ENCODE data around the gene GOLM1.

DNA sequence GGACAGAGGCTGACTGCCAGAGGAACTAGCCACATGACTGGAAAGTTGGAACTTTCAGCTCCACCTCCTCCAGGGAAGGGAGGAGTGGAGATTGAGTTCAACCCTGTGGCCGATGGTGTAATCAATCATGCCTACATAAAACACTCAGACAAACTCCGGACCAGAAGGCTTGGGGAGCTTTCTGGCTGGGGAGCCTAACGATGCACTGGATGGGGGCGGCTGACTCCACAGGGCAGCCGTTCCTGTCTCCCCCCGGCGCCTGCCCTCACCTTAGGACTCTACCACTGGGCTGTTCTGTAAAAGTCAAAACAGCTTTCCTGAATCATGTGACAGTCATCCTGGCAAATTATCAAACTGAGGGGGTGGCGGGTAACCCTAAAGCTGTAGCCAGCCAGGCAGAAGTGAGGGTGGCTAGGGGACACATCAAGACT, 58.0 kb downstream of the GOLM1 start:
- TF ChIP-seq, protein P1, sequence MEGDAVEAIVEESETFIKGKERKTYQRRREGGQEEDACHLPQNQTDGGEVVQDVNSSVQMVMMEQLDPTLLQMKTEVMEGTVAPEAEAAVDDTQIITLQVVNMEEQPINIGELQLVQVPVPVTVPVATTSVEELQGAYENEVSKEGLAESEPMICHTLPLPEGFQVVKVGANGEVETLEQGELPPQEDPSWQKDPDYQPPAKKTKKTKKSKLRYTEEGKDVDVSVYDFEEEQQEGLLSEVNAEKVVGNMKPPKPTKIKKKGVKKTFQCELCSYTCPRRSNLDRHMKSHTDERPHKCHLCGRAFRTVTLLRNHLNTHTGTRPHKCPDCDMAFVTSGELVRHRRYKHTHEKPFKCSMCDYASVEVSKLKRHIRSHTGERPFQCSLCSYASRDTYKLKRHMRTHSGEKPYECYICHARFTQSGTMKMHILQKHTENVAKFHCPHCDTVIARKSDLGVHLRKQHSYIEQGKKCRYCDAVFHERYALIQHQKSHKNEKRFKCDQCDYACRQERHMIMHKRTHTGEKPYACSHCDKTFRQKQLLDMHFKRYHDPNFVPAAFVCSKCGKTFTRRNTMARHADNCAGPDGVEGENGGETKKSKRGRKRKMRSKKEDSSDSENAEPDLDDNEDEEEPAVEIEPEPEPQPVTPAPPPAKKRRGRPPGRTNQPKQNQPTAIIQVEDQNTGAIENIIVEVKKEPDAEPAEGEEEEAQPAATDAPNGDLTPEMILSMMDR (IDR thresholded peaks at IDR 0.05; ENCODE audit: borderline replicate concordance, extremely low read depth, low read length, poor library complexity, severe bottlenecking): no peak
- TF ChIP-seq EZH2 (IDR thresholded peaks at IDR 0.05; ENCODE audit: borderline replicate concordance, low read depth, low read length, severe bottlenecking): no peak
